NCI-H2227 (cell line): Measurements from ENCODE around the gene ACTN1.

ENCODE experiments used
- DNase-seq: peaks from one replicate; lab custom pipeline; 2025; ENCODE audit not compliant: unreplicated experiment; lab: John Stamatoyannopoulos, UW

Gene ACTN1

GRCh38 chr14:68970038-68970612, 9.0 kb downstream of the ACTN1 start:
- DNase-seq: no peak

DNA sequence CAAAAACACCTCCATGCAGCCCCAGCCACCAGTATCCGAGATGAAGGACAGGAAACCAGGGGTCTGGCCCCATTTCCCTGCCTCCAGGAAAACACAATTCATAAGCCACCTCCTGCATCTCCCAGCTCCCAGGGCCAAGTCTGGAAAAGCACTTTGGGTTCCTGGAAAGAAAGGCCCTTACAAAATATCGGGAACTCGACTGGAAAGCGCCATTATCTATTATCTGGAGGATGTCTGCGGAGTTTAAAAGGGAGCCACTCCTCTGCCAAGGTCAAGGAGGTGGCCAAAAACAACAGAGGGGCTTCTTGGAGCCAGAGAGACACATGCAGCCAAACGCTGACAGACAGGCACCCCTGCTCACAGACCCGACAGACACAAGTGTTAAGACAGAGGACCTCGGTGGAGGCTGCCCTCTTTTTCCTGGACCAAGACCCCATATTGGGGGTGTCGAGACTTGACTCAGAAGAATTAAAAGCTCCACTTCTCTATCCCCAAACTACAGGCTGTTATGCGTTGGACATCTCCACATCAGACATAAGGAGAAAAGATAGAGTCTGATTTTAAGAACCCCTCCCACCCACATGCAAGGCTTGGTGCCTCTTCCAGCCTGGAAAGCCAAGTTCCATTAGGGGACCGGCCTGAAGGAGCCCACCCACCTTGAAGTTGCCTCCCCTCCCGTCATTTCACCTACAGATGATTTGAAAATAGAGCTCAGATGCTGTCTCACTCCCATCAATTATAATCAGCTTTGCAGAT, 9.6 kb downstream of the ACTN1 start:
- no peak for DNase-seq

DNA sequence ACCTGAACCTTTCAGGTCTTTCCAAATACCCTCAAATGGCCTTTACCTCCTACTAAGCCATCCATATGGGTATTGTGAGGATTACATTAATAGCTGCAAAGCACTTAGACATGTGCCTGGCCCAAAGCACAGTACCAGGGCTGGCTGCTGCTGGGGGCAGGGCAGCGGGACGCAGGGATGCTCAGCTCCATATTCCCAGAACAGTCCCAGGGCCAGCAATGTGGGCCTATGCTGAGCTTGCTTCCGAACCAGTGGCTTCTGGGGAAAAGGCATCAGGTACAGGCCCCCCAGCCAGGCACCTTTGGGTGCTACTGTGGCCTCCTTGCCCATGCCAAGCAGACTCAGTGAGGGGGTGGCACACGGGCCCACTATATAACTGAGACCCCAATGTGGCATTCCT, 10.4 kb downstream of the ACTN1 start:
- no peak for DNase-seq

DNA sequence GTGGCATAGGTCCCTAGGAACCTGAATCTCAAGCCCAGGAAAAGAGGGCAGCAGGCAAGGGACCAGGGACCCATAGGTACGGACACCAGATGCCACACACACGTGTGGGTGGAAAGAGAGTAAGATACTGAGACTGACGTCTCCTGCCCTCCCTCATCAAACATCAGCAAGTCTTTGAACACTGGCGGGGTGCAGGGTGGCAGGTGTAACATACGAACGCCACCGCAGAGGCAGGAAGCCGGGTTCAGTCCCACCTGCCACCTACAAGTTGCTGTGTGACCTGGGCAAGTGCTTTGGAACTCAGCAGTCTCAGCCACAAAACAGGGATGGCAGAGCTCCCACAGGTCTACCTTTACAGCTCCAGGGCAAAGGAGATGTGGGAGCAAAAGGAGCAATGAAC, 11.1 kb downstream of the ACTN1 start:
- DNase-seq: no peak

GRCh38 chr14:68967459-68967940, 11.6 kb downstream of the ACTN1 start:
- DNase-seq: no peak

DNA sequence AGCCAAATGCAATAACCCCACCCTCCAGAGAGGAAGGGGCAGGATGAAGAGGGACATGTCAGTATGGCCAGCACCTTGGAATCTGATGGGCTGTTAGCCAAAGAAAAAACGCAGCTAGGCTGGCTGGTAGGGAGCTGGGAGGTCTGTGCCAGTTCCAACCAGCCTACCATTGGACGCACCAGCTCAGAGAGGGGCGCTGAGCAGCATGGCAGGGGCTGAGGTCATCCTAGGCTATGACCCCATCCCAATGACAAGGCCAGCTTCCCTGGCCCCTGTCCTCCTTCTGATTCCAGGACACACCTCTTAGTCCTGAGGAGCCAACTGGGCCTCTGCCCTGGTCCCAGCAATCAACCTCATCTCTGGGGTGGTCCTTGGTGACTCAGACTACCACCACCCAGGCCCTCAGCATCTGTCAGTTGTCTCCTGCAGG, 12.2 kb downstream of the ACTN1 start:
- DNase-seq: no peak

GRCh38 chr14:68965261-68965761, 13.8 kb downstream of the ACTN1 start:
- no peak for DNase-seq

GRCh38 chr14:68964300-68965093, 14.6 kb downstream of the ACTN1 start:
- no peak for DNase-seq

DNA sequence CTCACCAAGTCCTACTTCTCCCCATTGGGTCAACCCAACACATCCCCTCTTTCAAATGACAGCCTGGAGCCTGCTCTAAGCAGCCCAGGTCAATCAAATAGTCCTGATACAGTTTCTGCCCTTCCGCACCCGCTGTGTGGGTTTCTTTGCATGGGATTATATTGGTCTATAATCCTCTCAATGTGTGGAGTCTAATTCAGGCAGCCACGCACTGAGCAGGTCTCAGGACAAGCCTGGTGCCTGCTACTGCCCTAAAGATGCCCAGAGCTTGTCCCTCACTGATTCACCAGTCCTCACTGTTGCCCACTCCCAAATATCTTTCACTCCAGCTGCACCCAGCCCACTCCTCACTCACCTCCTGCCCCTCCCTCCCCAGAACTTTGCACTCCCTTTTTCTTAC, 16.4 kb downstream of the ACTN1 start:
- DNase-seq: no peak

GRCh38 chr14:68961781-68962584, 17.1 kb downstream of the ACTN1 start:
- peak; percentile 92 for DNase-seq

GRCh38 chr14:68961361-68961760, 17.7 kb downstream of the ACTN1 start:
- no peak for DNase-seq

DNA sequence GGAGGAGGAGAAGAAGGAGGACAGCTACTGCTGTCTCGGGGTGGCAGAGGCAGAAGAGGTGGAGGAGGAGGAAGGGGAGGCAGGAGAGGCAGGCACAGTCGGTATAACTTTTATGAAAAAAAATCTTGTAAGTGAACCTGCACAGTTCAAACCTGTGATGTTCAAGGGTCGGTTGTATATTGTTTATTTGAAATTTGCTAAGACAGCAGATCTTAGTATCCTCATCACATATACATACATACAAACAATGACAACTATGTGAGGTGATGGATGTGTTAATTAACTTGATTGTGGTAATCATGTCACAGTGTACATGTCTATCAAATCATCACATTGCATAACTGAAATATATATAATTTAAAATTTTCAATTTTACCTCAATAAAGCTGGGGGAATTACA, 19.0 kb downstream of the ACTN1 start:
- no peak for DNase-seq

GRCh38 chr14:68959035-68959434, 20.1 kb downstream of the ACTN1 start:
- no peak for DNase-seq

GRCh38 chr14:68958553-68958952, 20.5 kb downstream of the ACTN1 start:
- DNase-seq: no peak

- DNase-seq: no peak
Observed at GRCh38 chr14:68957775-68958174, 21.3 kb downstream of the ACTN1 start.

- DNase-seq: no peak
Observed at GRCh38 chr14:68956724-68957123, 22.4 kb downstream of the ACTN1 start.

DNA sequence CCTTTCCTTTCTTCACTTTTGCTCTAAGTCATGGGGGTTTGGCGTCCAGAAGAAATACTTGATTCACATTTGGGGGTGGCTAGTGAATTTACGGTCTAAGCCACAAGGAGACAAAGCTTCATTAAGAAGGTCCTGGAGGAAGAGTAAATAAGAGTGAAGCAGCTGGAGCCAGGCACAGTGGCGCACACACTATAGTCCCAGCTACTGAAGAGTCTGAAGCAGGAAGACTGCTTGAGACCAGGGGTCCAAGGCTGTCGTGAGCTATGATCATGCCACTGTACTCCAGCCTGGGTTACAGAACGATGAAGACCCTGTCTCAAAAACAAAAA, 23.3 kb downstream of the ACTN1 start:
- DNase-seq: no peak

- no peak for DNase-seq
Observed at GRCh38 chr14:68955164-68955850, 23.8 kb downstream of the ACTN1 start.

- DNase-seq: no peak
Observed at GRCh38 chr14:68953196-68953555, 25.9 kb downstream of the ACTN1 start.

- DNase-seq: no peak
Observed at GRCh38 chr14:68952531-68953195, 26.4 kb downstream of the ACTN1 start.
